PC-3 (cell line): ENCODE data around the gene RGS12. TPM values are rescaled to one million over a fixed set of nuclear protein-coding genes. Genes with fewer than 3 reads are reported as not detected.

ENCODE experiments used
- ATAC-seq: fragments of 200-7000 bp; cut with Tn5 transposase; 2 replicates; pipeline ENCODE4 v1.9.1; 2020; ENCODE audit warnings: mild to moderate bottlenecking, moderate library complexity
- BruUV-seq: library from RNA; stranded (reverse); fragments of 400-500 nt; replicated peaks from 2 replicates; lab custom pipeline; 2021; lab: Mats Ljungman, UMichigan
- CTCF ChIA-PET: fragments of 300-600 bp; sonication (Branson Sonifier 250); formaldehyde crosslinking; loops from one replicate; lab custom pipeline; 2022; ENCODE audit warnings: antibody characterized with exemption; lab: Charles Lee
- POLR2A ChIA-PET: fragments of 300-600 bp; sonication (Branson Sonifier 250); formaldehyde crosslinking; loops from one replicate; lab custom pipeline; 2022; ENCODE audit warnings: antibody characterized with exemption; ENCODE audit not compliant: unreplicated experiment; lab: Charles Lee
- DNase-seq: peaks from one replicate; pipeline ENCODE4 v3.0.0-alpha.2; 2015
- H2AFZ ChIP-seq: fragments of 300-600 bp; sonication (generic); 2 replicates; pipeline ENCODE4 v1.6.0; 2016; ENCODE audit warnings: antibody characterized with exemption, low read length
- H3F3A ChIP-seq: fragments of 300-600 bp; sonication (generic); one replicate; pipeline ENCODE4 v1.6.0; 2017; ENCODE audit warnings: antibody characterized with exemption, low read length, control low read depth, mild to moderate bottlenecking; ENCODE audit not compliant: unreplicated experiment
- H3K27ac ChIP-seq: fragments of 300-600 bp; sonication (generic); 2 replicates; pipeline ENCODE4 v1.5.1; 2016; ENCODE audit warnings: mild to moderate bottlenecking, low read length
- H3K27me3 ChIP-seq: fragments of 300-600 bp; sonication (generic); 2 replicates; pipeline ENCODE4 v1.6.1; 2016; ENCODE audit warnings: low read length, mixed read lengths
- H3K36me3 ChIP-seq: fragments of 300-600 bp; sonication (generic); 2 replicates; pipeline ENCODE4 v1.6.1; 2016; ENCODE audit warnings: low read depth, mixed run types, low read length, mixed read lengths
- H3K4me1 ChIP-seq: fragments of 300-600 bp; sonication (generic); 2 replicates; pipeline ENCODE4 v1.5.1; 2016; ENCODE audit warnings: low read length; ENCODE audit not compliant: insufficient read depth
- H3K4me2 ChIP-seq: fragments of 300-600 bp; sonication (generic); 2 replicates; pipeline ENCODE4 v1.6.0; 2016; ENCODE audit warnings: low read length
- H3K4me3 ChIP-seq: fragments of 300-600 bp; sonication (generic); 2 replicates; pipeline ENCODE4 v1.5.1; 2016; ENCODE audit warnings: mild to moderate bottlenecking, low read length, mixed read lengths
- H3K79me2 ChIP-seq: fragments of 300-600 bp; sonication (generic); 2 replicates; pipeline ENCODE4 v1.6.1; 2017; ENCODE audit warnings: low read length, mixed read lengths
- H3K9ac ChIP-seq: fragments of 300-600 bp; sonication (generic); 2 replicates; pipeline ENCODE4 v1.6.0; 2016; ENCODE audit warnings: mild to moderate bottlenecking, low read length
- H3K9me2 ChIP-seq: fragments of 300-600 bp; sonication (generic); replicated peaks from 2 replicates; pipeline ENCODE4 v1.6.1; 2016; ENCODE audit warnings: mixed run types, low read length, mixed read lengths
- H3K9me3 ChIP-seq: fragments of 300-600 bp; sonication (generic); 2 replicates; pipeline ENCODE4 v1.6.1; 2016; ENCODE audit warnings: low read length, mixed read lengths
- H4K20me1 ChIP-seq: fragments of 300-600 bp; sonication (generic); 2 replicates; pipeline ENCODE4 v1.6.1; 2016; ENCODE audit warnings: low read length, mixed read lengths
- CTCF ChIP-seq: fragments of 300-600 bp; sonication (generic); conservative IDR thresholded peaks from 2 replicates; pipeline ENCODE4 v1.5.1; 2017; ENCODE audit warnings: antibody characterized with exemption, low read depth, mild to moderate bottlenecking, low read length
- EZH2 ChIP-seq: fragments of 300-600 bp; sonication (generic); IDR thresholded peaks from one replicate; pipeline ENCODE4 v1.6.1; 2017; ENCODE audit warnings: antibody characterized with exemption, mild to moderate bottlenecking, low read length; ENCODE audit not compliant: unreplicated experiment
- EZH2phosphoT487 ChIP-seq: fragments of 300-600 bp; sonication (generic); IDR thresholded peaks from 2 replicates; pipeline ENCODE4 v1.6.1; 2018; ENCODE audit warnings: mild to moderate bottlenecking, antibody characterized with exemption, low read length, borderline replicate concordance
- intact Hi-C: fragments of 100-400 bp; cut with micrococcal nuclease; formaldehyde crosslinking; loops from 2 replicates; pipeline ENCODE4 v1.9.0; 2023
- total RNA-seq: library from RNA; depleted of rRNA; stranded (reverse); fragments of >200 nt; gene quantifications from 2 replicates; pipeline ENCODE4 v1.2.3, GENCODE V29; 2014

Gene RGS12
- total RNA-seq, 1 experiment from 2014 or later, result 10.3 TPM

GRCh38 chr4:3252480-3252828 is 40.4 kb upstream of the RGS12 start:
- H3K79me2 ChIP-seq, result no peaks in the 10 kb centered on the region
- BruUV-seq, result no TSS peak
- DNase-seq (no peak), ATAC-seq (no peak)
- no peak overlapping the region for H2AFZ ChIP-seq
- H3K9me3 ChIP-seq, result no peaks in the 10 kb centered on the region
- H3K9ac ChIP-seq, result no peak overlapping the region
- H3K4me3 ChIP-seq, result no peak overlapping the region
- no peaks in the 10 kb centered on the region for H3K27me3 ChIP-seq
- no peaks in the 10 kb centered on the region for H3K36me3 ChIP-seq
- H4K20me1 ChIP-seq, result no peaks in the 10 kb centered on the region
- no peaks in the 10 kb centered on the region for H3K9me2 ChIP-seq
- intact Hi-C loops, result no loop called here
- no peak overlapping the region for H3K27ac ChIP-seq
- no peak for TF ChIP-seq CTCF
- no peak for TF ChIP-seq EZH2
- TF ChIP-seq EZH2phosphoT487, result no peak
- peaks cover 16% of the 10 kb centered on the region for H3K4me1 ChIP-seq
- no peaks in the 10 kb centered on the region for H3F3A ChIP-seq
- POLR2A ChIA-PET, result no interaction called here
- CTCF ChIA-PET, result no interaction called here
- H3K4me2 ChIP-seq, result no peak overlapping the region

GRCh38 chr4:3252831-3253641 is 39.8 kb upstream of the RGS12 start:
- Histone ChIP-seq H3K27me3 (no peaks in the 10 kb centered on the region), H3K9me2 (no peaks in the 10 kb centered on the region), H3K4me2 (no peak overlapping the region), H3K4me1 (peaks cover 22% of the 10 kb centered on the region), H3K79me2 (no peaks in the 10 kb centered on the region), H3K36me3 (no peaks in the 10 kb centered on the region), H3K27ac (no peak overlapping the region), H3K4me3 (no peak overlapping the region), H2AFZ (no peak overlapping the region), H3F3A (no peaks in the 10 kb centered on the region), H4K20me1 (no peaks in the 10 kb centered on the region), H3K9me3 (no peaks in the 10 kb centered on the region), H3K9ac (no peak overlapping the region)
- no peak for ATAC-seq
- no peak for DNase-seq
- POLR2A ChIA-PET, result no interaction called here
- intact Hi-C loops, result no loop called here
- no peak for TF ChIP-seq EZH2phosphoT487
- no TSS peak for BruUV-seq
- CTCF ChIA-PET, result no interaction called here

- ChIA-PET CTCF (no interaction called here), POLR2A (no interaction called here)
- intact Hi-C loops, result no loop called here
These were observed 39.0 kb upstream of the RGS12 start for GRCh38 chr4:3253808-3254207.

More at GRCh38 chr4:3253808-3254207, 39.0 kb upstream of the RGS12 start:
- no peak for ATAC-seq
- H3K9ac ChIP-seq, result no peak overlapping the region
- H3K9me3 ChIP-seq, result no peaks in the 10 kb centered on the region
- TF ChIP-seq EZH2 (no peak), EZH2phosphoT487 (no peak), CTCF (no peak)
- no peaks in the 10 kb centered on the region for H3K36me3 ChIP-seq
- H3K4me3 ChIP-seq, result no peak overlapping the region
- H3K4me1 ChIP-seq, result peaks cover 26% of the 10 kb centered on the region
- H3K27me3 ChIP-seq, result no peaks in the 10 kb centered on the region
- no peak overlapping the region for H2AFZ ChIP-seq
- no peaks in the 10 kb centered on the region for H3K79me2 ChIP-seq
- no peaks in the 10 kb centered on the region for H4K20me1 ChIP-seq
- no peak overlapping the region for H3K27ac ChIP-seq
- no peak for DNase-seq
- no TSS peak for BruUV-seq
- H3K9me2 ChIP-seq, result no peaks in the 10 kb centered on the region
- H3K4me2 ChIP-seq, result no peak overlapping the region
- no peaks in the 10 kb centered on the region for H3F3A ChIP-seq
